ENCODE results near the gene NUCB1. TPM values are rescaled to one million over a fixed set of nuclear protein-coding genes. Genes with fewer than 3 reads are reported as not detected.

Gene NUCB1
- total and polyA plus RNA-seq, 10 donors, result 67.6 to 321 (median 237) TPM

DNA sequence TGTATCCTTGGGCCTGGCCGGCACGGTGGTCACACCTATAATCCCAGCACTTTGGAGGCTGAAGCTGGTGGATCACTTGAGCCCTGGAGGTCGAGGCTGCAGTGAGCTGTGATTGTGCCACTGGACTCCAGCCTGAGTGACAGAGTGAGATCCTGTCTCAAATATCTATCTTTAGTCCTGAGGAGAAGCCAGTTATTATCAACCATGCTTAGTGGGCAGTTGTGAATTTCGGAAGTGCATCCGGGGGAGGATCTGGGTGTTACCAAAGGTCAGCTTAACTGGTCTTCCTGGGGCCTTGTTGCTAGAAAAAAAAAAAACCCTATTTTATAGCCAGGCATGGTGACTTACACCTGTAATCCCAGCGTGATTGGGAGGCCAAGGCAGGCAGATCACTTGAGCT, 43.0 kb downstream of the NUCB1 start:
- TF ChIP-seq POLR2AphosphoS5 (IDR thresholded peaks at IDR 0.05), result no peak
- no peak for TF ChIP-seq POLR2A (IDR thresholded peaks at IDR 0.05)
- no peak for TF ChIP-seq CTCF (IDR thresholded peaks at IDR 0.05 in 8 of 11, conservative IDR thresholded peaks at IDR 0.05 in 3 of 11)
- Histone ChIP-seq H3K27ac (peak overlapping the region in 3 of 8 donors; percentile 38 to 52 (median 40)), H3K9me3 (peaks cover 0 to 27% (median 15%) of the 10 kb centered on the region in 8 donors), H3K4me3 (no peak overlapping the region), H3K4me1 (peaks cover 0 to 8% (median 0%) of the 10 kb centered on the region in 6 donors), H3K36me3 (peaks cover 0 to 4% (median 0%) of the 10 kb centered on the region in 6 donors), H3K27me3 (replicated peaks in 1 of 7) (no peaks in the 10 kb centered on the region)
- intact Hi-C loops (cut with DNase I; ENCODE audit: low total_unique reads), result no loop called here
- DNase-seq, result no peak
- WGBS, 5 donors, result 72 to 89% (median 73%) methylated on average over 6 of the region's 6 CpGs

DNA sequence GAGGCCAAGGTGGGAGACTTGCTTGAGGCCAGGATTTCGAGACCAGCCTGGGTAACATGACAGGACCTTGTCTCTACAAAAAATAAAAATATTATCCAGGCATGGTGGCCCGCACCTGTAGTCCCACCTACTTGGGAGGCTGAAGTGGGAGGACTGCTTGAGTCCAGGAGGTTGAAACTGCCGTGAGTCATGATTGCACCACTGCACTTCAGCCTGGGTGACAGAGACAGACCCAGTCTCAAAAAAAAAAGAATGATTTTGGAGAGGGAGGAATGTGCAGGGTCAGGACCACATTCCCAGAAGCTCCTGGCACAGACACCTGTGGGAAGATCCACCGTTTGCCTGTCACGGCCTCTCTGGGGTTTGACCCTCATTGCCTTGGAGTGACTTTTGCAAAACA, 45.3 kb downstream of the NUCB1 start:
- no peak overlapping the region for H3K4me3 ChIP-seq
- intact Hi-C loops (cut with DNase I; ENCODE audit: low total_unique reads), result no loop called here
- H3K27me3 ChIP-seq (replicated peaks in 1 of 7), result no peaks in the 10 kb centered on the region
- H3K4me1 ChIP-seq, result peaks cover 0 to 12% (median 0%) of the 10 kb centered on the region in 6 donors
- no peak for DNase-seq
- WGBS, 5 donors, result 86 to 92% (median 87%) methylated on average over 5 of the region's 5 CpGs
- TF ChIP-seq POLR2A (IDR thresholded peaks at IDR 0.05), result no peak
- TF ChIP-seq POLR2AphosphoS5 (IDR thresholded peaks at IDR 0.05), result no peak
- TF ChIP-seq CTCF (IDR thresholded peaks at IDR 0.05 in 8 of 11, conservative IDR thresholded peaks at IDR 0.05 in 3 of 11), result no peak
- H3K27ac ChIP-seq, result no peak overlapping the region
- H3K9me3 ChIP-seq, result peaks cover 0 to 27% (median 15%) of the 10 kb centered on the region in 8 donors
- peaks cover 0 to 4% (median 0%) of the 10 kb centered on the region in 6 donors for H3K36me3 ChIP-seq

DNA sequence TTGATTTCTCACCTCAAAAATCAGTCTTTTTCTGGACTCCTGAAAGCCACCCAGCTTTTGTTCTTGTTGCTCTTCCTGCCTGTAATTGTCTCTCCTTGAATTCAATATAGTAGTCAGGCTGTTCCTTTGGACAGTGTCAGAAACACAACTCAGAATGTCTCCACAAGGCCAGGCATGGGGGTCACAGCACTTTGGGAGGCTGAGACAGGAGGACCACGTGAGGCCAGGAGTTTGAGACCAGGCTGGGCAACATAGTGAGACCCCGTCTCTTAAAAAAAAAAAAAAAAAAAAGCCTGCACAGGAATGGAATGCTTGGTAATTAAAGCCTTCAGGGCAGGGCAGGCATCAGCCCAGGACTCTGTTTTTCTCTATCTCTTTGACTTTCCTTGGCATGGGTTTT, 45.7 kb downstream of the NUCB1 start:
- no peak for DNase-seq
- Histone ChIP-seq H3K4me3 (no peak overlapping the region), H3K36me3 (peaks cover 0 to 2% (median 0%) of the 10 kb centered on the region in 6 donors), H3K27ac (no peak overlapping the region), H3K4me1 (peaks cover 0 to 16% (median 0%) of the 10 kb centered on the region in 6 donors), H3K9me3 (peaks cover 0 to 23% (median 14%) of the 10 kb centered on the region in 8 donors), H3K27me3 (replicated peaks in 1 of 7) (no peaks in the 10 kb centered on the region)
- TF ChIP-seq POLR2AphosphoS5 (IDR thresholded peaks at IDR 0.05), result no peak
- no peak for TF ChIP-seq POLR2A (IDR thresholded peaks at IDR 0.05)
- no peak for TF ChIP-seq CTCF (IDR thresholded peaks at IDR 0.05 in 8 of 11, conservative IDR thresholded peaks at IDR 0.05 in 3 of 11)
- 75 to 96% (median 84%) methylated on average over 2 of the region's 2 CpGs for WGBS, 5 donors
- intact Hi-C loops (cut with DNase I; ENCODE audit: low total_unique reads), result no loop called here

GRCh38 chr19:48946463-48947257, 46.5 kb downstream of the NUCB1 start:
- Histone ChIP-seq H3K27me3 (replicated peaks in 1 of 7) (no peaks in the 10 kb centered on the region), H3K4me3 (no peak overlapping the region), H3K9me3 (peaks cover 0 to 18% (median 11%) of the 10 kb centered on the region in 8 donors), H3K4me1 (peaks cover 0 to 19% (median 0%) of the 10 kb centered on the region in 6 donors), H3K36me3 (no peaks in the 10 kb centered on the region), H3K27ac (no peak overlapping the region)
- TF ChIP-seq POLR2A (IDR thresholded peaks at IDR 0.05), result no peak
- no peak for DNase-seq
- WGBS, 5 donors, result 75 to 95% (median 88%) methylated on average over 3 to 9 of the region's 9 CpGs
- intact Hi-C loops (cut with DNase I; ENCODE audit: low total_unique reads), result no loop called here

Measured in spleen (tissue), 11 donors.